Lung (tissue), 12 donors: Measurements from ENCODE around the gene CEP83. TPM values are rescaled to one million over a fixed set of nuclear protein-coding genes. Genes with fewer than 3 reads are reported as not detected.

Experiments
- ATAC-seq: fragments of 200-7000 bp; cut with Tn5 transposase; one replicate; pipeline ENCODE4 v1.9.1; 2020; ENCODE audit warnings: moderate number of reproducible peaks; ENCODE audit not compliant: insufficient read depth, low FRiP score
- DNase-seq, 3 donors: peaks; one replicate each; pipeline ENCODE4 v3.0.0-alpha.2; 2013 to 2017
- H3K27ac ChIP-seq, 2 donors: one replicate each; pipeline ENCODE4 v1.5.1; 2013; ENCODE audit warnings: mild to moderate bottlenecking in 2 of 2, moderate library complexity in 2 of 2, control low read depth in 1 of 2, inconsistent platforms in 1 of 2, low read depth in 1 of 2, low read length in 1 of 2
- H3K27me3 ChIP-seq, 3 donors: one replicate each; pipeline ENCODE4 v1.5.1; 2013; ENCODE audit warnings: low read length in 2 of 3; ENCODE audit not compliant: control insufficient read depth in 3 of 3, insufficient read depth in 3 of 3
- H3K36me3 ChIP-seq, 4 donors: one replicate each; pipeline ENCODE4 v1.5.1; 2013; ENCODE audit warnings: low read length in 4 of 4, mild to moderate bottlenecking in 1 of 4, moderate library complexity in 1 of 4; ENCODE audit not compliant: control insufficient read depth in 4 of 4, insufficient read depth in 4 of 4
- H3K4me1 ChIP-seq, 5 donors: one replicate each; pipeline ENCODE4 v1.5.1; 2013; ENCODE audit warnings: low read length in 5 of 5, mild to moderate bottlenecking in 2 of 5, moderate library complexity in 1 of 5; ENCODE audit not compliant: control insufficient read depth in 5 of 5, insufficient read depth in 5 of 5
- H3K4me3 ChIP-seq: one replicate; pipeline ENCODE4 v1.5.1; 2013; ENCODE audit warnings: mild to moderate bottlenecking, control low read depth, moderate library complexity
- H3K9ac ChIP-seq, 2 donors: one replicate each; pipeline ENCODE4 v1.5.1; 2013; ENCODE audit warnings: low read length in 2 of 2, control low read depth in 1 of 2; ENCODE audit not compliant: insufficient read depth in 1 of 2
- H3K9me3 ChIP-seq, 4 donors: one replicate each; pipeline ENCODE4 v1.5.1; 2013; ENCODE audit warnings: low read length in 3 of 4, mild to moderate bottlenecking in 1 of 4, moderate library complexity in 1 of 4; ENCODE audit not compliant: control insufficient read depth in 4 of 4, insufficient read depth in 3 of 4
- WGBS, 2 donors: extraction: QIAGEN DNeasy Blood & Tissue Kit; methylation state at CpG; one replicate each; pipeline ENCODE4 v1.1.7; 2013; 5-methylcytosine and 5-hydroxymethylcytosine counted together
- polyA plus RNA-seq, 2 donors: library from polyadenylated mRNA; stranded (reverse); fragments of 200-250 nt; gene quantifications; one replicate each; pipeline ENCODE4 v1.2.1, GENCODE V29; 2013
- total RNA-seq, 2 donors: library from RNA; depleted of rRNA in 1 of 2; stranded (reverse); fragments of >200 nt in 1 of 2; gene quantifications; one replicate each; pipeline ENCODE4 v1.2.1, GENCODE V29; 2014 to 2021
- TF ChIP-seq, protein P1 (sequence below): IDR thresholded peaks from 2 replicates; pipeline ENCODE4 v1.5.1; 2012; ENCODE audit warnings: mild to moderate bottlenecking; ENCODE audit errors: control extremely low read depth, extremely low read depth
- donor health status: control.
- donor health status: control.
- donor health status: Bipolar disorder and iron deficiency.
- donor health status: healthy.
- donor health status: DM: yes; HTN: yes; CAD: no.

The CEP83 gene
- total and polyA plus RNA-seq, 4 donors, result 5.2 to 43.6 (median 20.1) TPM

DNA sequence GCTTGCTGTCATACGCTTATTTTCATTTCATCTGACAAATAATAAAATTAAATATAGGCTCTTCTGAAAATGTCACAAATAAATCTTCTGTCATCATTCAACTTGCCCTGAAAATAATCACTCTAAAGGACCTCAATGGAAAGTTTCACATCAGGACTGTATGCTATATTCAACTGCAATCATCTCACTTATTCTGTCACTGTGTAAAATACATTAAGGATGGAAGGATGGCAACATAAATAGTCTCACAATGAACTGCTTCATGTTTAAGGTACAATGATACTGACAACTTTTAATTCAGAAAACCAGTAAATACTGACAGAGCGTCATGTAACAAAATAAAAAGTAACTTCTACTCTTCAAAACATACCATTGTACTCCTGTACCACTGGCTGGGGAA, 82.1 kb downstream of the CEP83 start:
- DNase-seq (no peak), ATAC-seq (no peak)
- no peak overlapping the region for H3K9ac ChIP-seq
- TF ChIP-seq, protein P1, sequence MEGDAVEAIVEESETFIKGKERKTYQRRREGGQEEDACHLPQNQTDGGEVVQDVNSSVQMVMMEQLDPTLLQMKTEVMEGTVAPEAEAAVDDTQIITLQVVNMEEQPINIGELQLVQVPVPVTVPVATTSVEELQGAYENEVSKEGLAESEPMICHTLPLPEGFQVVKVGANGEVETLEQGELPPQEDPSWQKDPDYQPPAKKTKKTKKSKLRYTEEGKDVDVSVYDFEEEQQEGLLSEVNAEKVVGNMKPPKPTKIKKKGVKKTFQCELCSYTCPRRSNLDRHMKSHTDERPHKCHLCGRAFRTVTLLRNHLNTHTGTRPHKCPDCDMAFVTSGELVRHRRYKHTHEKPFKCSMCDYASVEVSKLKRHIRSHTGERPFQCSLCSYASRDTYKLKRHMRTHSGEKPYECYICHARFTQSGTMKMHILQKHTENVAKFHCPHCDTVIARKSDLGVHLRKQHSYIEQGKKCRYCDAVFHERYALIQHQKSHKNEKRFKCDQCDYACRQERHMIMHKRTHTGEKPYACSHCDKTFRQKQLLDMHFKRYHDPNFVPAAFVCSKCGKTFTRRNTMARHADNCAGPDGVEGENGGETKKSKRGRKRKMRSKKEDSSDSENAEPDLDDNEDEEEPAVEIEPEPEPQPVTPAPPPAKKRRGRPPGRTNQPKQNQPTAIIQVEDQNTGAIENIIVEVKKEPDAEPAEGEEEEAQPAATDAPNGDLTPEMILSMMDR, result no peak
- no peaks in the 10 kb centered on the region for H3K27me3 ChIP-seq
- peaks cover 0 to 7% (median 0%) of the 10 kb centered on the region in 4 donors for H3K36me3 ChIP-seq
- H3K4me3 ChIP-seq, result no peak overlapping the region
- H3K4me1 ChIP-seq, result no peaks in the 10 kb centered on the region
- H3K9me3 ChIP-seq, result no peaks in the 10 kb centered on the region
- whole genome bisulfite sequencing, 2 donors, result 73 to 97% methylated on average over 2 of the region's 2 CpGs
- H3K27ac ChIP-seq, result no peak overlapping the region

DNA sequence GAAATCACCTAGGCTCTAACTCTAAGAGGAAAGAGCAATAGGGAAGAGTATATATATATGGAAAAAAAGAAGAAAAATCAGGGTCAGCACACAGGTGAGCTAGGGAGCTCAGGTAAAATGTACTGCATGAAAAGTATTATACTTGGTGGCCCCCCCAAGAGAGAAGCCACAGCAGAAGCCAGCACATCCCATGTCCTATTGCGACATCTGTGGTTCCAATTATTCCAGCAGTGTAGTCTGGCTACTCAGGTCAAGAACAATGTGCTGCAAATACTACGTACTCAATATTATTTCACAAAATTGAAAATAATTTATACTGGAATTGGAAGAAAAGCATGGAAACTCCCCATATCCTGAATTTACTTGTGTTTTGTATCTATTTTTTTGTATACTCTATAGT, 85.5 kb downstream of the CEP83 start:
- no peak overlapping the region for H3K4me3 ChIP-seq
- TF ChIP-seq, protein P1, result no peak
- H3K4me1 ChIP-seq, result no peaks in the 10 kb centered on the region
- no peak overlapping the region for H3K27ac ChIP-seq
- 91 to 96% methylated on average over 2 of the region's 2 CpGs for WGBS, 2 donors
- peaks cover 0 to 7% (median 0%) of the 10 kb centered on the region in 4 donors for H3K36me3 ChIP-seq
- H3K9ac ChIP-seq, result no peak overlapping the region
- ATAC-seq (no peak), DNase-seq (no peak)
- no peaks in the 10 kb centered on the region for H3K27me3 ChIP-seq
- no peaks in the 10 kb centered on the region for H3K9me3 ChIP-seq

DNA sequence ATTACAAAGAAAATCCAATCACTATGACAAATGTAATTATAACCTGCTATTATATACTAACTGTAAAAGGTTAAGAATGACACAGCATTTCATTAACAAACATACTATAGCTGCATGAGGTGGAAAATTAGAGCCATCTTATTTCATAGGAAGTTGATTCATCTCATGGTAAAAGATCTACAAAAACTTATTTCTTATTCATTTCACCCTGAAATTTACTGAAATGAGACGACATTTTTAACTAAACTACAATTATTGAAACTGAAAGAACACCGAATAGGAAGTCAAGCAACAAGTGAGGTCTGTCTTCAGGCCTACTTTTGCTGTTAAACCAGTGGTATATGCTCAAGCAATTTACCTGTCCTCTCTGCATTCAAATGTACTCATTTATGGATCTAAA, 87.2 kb downstream of the CEP83 start:
- TF ChIP-seq, protein P1, result no peak
- no peaks in the 10 kb centered on the region for H3K9me3 ChIP-seq
- 91 to 93% methylated on average over 2 of the region's 2 CpGs for WGBS, 2 donors
- ATAC-seq (no peak), DNase-seq (no peak)
- H3K27me3 ChIP-seq, result no peaks in the 10 kb centered on the region
- H3K36me3 ChIP-seq, result peaks cover 0 to 5% (median 0%) of the 10 kb centered on the region in 4 donors
- no peaks in the 10 kb centered on the region for H3K4me1 ChIP-seq
- no peak overlapping the region for H3K27ac ChIP-seq
- no peak overlapping the region for H3K4me3 ChIP-seq
- H3K9ac ChIP-seq, result no peak overlapping the region

DNA sequence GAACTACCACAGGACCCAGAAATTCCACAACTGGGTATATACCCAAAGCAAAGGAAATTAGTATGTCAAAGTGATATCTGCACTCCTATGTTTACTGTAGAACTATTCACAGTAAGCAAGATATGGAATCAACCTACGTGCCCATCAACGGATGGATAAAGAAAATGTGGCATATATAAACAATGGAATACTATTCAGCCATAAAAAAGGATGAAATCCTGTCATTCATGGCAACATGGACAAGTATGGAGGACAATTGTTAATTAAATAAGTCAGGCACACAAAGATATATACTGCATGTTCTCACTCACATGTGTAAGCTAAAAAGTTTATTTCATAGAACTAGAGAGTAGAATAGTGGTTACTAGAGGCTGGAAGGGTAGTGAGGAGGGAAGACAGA, 97.0 kb downstream of the CEP83 start:
- 97 to 100% methylated on average over 2 of the region's 2 CpGs for WGBS, 2 donors
- ATAC-seq (no peak), DNase-seq (no peak)
- peaks cover 0 to 6% (median 1%) of the 10 kb centered on the region in 4 donors for H3K9me3 ChIP-seq
- no peak overlapping the region for H3K27ac ChIP-seq
- H3K36me3 ChIP-seq, result peaks cover 0 to 9% (median 4%) of the 10 kb centered on the region in 4 donors
- H3K4me1 ChIP-seq, result no peaks in the 10 kb centered on the region
- H3K9ac ChIP-seq, result no peak overlapping the region
- H3K4me3 ChIP-seq, result no peak overlapping the region
- TF ChIP-seq, protein P1, result no peak
- no peaks in the 10 kb centered on the region for H3K27me3 ChIP-seq
